HG03442 (cell line): ENCODE data around the gene TFDP1.

ENCODE experiments used
- ATAC-seq: cut with Tn5 transposase; IDR thresholded peaks from one replicate; pipeline ENCODE4 v1.9.1; 2021; ENCODE audit warnings: mild to moderate bottlenecking, moderate library complexity; ENCODE audit not compliant: unreplicated experiment

The TFDP1 gene

GRCh38 chr13:113644800-113645199, 60.2 kb downstream of the TFDP1 start:
- no peak for ATAC-seq

- ATAC-seq, result no peak
These were observed 60.8 kb downstream of the TFDP1 start for GRCh38 chr13:113645329-113645728.

- ATAC-seq, result no peak
These were observed 61.8 kb downstream of the TFDP1 start for GRCh38 chr13:113646376-113646775.

GRCh38 chr13:113646921-113647340, 62.4 kb downstream of the TFDP1 start:
- no peak for ATAC-seq

GRCh38 chr13:113647351-113648215, 63.0 kb downstream of the TFDP1 start:
- no peak for ATAC-seq

GRCh38 chr13:113648216-113648610, 63.7 kb downstream of the TFDP1 start:
- no peak for ATAC-seq

GRCh38 chr13:113649212-113649611, 64.7 kb downstream of the TFDP1 start:
- no peak for ATAC-seq

- no peak for ATAC-seq
These were observed 65.7 kb downstream of the TFDP1 start for GRCh38 chr13:113650275-113650674.

GRCh38 chr13:113650731-113651148, 66.2 kb downstream of the TFDP1 start:
- ATAC-seq, result no peak

GRCh38 chr13:113651511-113652403, 67.2 kb downstream of the TFDP1 start:
- ATAC-seq, result no peak

- ATAC-seq, result no peak
These were observed 68.1 kb downstream of the TFDP1 start for GRCh38 chr13:113652404-113653263.

- ATAC-seq, result no peak
These were observed 69.0 kb downstream of the TFDP1 start for GRCh38 chr13:113653264-113654174.

- no peak for ATAC-seq
These were observed 69.6 kb downstream of the TFDP1 start for GRCh38 chr13:113654175-113654560.

- no peak for ATAC-seq
These were observed 70.2 kb downstream of the TFDP1 start for GRCh38 chr13:113654591-113655345.

- no peak for ATAC-seq
These were observed 70.9 kb downstream of the TFDP1 start for GRCh38 chr13:113655346-113656002.

GRCh38 chr13:113656003-113656588, 71.5 kb downstream of the TFDP1 start:
- no peak for ATAC-seq

GRCh38 chr13:113656831-113657671, 72.5 kb downstream of the TFDP1 start:
- ATAC-seq, result no peak
